Measurements from ENCODE around the gene SBSN. TPM values are rescaled to one million over a fixed set of nuclear protein-coding genes. Genes with fewer than 3 reads are reported as not detected.

The SBSN gene
- total RNA-seq, 1 experiment from 2014 or later: not detected

DNA sequence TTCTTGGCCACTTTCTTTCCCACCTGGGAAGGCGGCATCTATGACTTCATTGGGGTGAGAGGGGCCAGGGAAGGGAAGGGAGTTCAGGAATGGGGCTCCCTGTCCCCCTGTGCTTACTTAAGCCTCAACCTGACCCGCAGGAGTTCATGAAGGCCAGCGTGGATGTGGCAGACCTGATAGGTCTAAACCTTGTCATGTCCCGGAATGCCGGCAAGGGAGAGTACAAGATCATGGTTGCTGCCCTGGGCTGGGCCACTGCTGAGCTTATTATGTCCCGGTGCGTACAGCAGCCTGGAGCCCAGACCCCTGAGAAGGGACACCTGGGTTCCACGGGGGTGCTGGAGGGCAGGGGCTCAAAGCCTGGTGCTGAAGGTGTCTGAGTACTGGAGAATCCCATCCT is 18.4 kb upstream of the SBSN start:
- DNase-seq: no peak
- Mint-ChIP-seq H3K27me3 (ENCODE audit: unreplicated experiment) (no peaks in the 10 kb centered on the region), H3K4me1 (ENCODE audit: low read depth, unreplicated experiment) (peaks cover 28% of the 10 kb centered on the region), H3K9me3 (ENCODE audit: low read depth, unreplicated experiment) (no peaks in the 10 kb centered on the region), H3K27ac (ENCODE audit: unreplicated experiment) (peak overlapping the region; percentile 87), H3K4me3 (ENCODE audit: low read depth, unreplicated experiment) (peak overlapping the region; percentile 96), H3K36me3 (ENCODE audit: insufficient read depth, unreplicated experiment) (peaks cover 58% of the 10 kb centered on the region)
- no peak for TF ChIP-seq CTCF (IDR thresholded peaks at IDR 0.05; ENCODE audit: unreplicated experiment)
- CTCF ChIA-PET: interaction anchor here (1.2 kb wide), 1 partner anchor 36 kb away, joined by 3 read pairs; no protein-coding TSS in a partner anchor
- no TSS peak for BruUV-seq (replicated peaks)
- intact Hi-C loops (cut with micrococcal nuclease; ENCODE audit: unreplicated experiment): loop anchor here (5.0 kb wide), 1 partner anchor 34 kb away; the partner anchor contains the start of gene DMKN

DNA sequence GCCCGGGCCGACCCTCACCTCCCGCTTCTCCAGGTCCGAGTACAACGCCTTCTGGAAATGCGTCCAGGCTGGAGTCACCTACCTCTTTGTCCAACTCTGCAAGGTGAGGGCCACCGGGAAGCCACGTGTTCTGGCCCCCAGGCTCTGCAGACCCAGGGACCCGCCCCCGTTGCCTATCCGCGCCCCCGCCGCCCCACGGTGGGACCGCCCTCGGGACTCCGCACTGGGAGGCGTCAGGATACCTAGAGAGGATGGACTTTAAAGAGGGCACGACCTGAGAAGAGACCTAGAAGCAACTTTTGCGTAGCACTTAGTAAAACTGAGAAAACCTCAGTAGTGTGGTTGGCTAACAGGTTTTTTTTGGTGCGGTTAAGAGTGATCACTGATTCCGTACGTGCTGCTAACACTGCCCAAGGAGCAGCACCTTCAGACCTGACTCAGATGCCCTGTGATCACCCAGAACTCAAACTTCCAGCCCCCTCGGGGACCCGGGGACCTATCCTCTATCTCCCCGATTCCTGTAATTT is 17.8 kb upstream of the SBSN start:
- intact Hi-C loops (cut with micrococcal nuclease; ENCODE audit: unreplicated experiment): loop anchor here (5.0 kb wide), 1 partner anchor 34 kb away; the partner anchor contains the start of gene DMKN
- DNase-seq: peak; percentile 61
- peaks cover 63% of the 10 kb centered on the region for H3K36me3 Mint-ChIP-seq (ENCODE audit: insufficient read depth, unreplicated experiment)
- CTCF ChIA-PET: interaction anchor here (1.2 kb wide), 1 partner anchor 36 kb away, joined by 3 read pairs; no protein-coding TSS in a partner anchor
- TF ChIP-seq CTCF (IDR thresholded peaks at IDR 0.05; ENCODE audit: unreplicated experiment): no peak
- no peaks in the 10 kb centered on the region for H3K27me3 Mint-ChIP-seq (ENCODE audit: unreplicated experiment)
- peak overlapping the region; percentile 87 for H3K27ac Mint-ChIP-seq (ENCODE audit: unreplicated experiment)
- peak overlapping the region; percentile 96 for H3K4me3 Mint-ChIP-seq (ENCODE audit: low read depth, unreplicated experiment)
- no peaks in the 10 kb centered on the region for H3K9me3 Mint-ChIP-seq (ENCODE audit: low read depth, unreplicated experiment)
- H3K4me1 Mint-ChIP-seq (ENCODE audit: low read depth, unreplicated experiment): peaks cover 28% of the 10 kb centered on the region
- TSS peak; percentile 80 for BruUV-seq (replicated peaks)

DNA sequence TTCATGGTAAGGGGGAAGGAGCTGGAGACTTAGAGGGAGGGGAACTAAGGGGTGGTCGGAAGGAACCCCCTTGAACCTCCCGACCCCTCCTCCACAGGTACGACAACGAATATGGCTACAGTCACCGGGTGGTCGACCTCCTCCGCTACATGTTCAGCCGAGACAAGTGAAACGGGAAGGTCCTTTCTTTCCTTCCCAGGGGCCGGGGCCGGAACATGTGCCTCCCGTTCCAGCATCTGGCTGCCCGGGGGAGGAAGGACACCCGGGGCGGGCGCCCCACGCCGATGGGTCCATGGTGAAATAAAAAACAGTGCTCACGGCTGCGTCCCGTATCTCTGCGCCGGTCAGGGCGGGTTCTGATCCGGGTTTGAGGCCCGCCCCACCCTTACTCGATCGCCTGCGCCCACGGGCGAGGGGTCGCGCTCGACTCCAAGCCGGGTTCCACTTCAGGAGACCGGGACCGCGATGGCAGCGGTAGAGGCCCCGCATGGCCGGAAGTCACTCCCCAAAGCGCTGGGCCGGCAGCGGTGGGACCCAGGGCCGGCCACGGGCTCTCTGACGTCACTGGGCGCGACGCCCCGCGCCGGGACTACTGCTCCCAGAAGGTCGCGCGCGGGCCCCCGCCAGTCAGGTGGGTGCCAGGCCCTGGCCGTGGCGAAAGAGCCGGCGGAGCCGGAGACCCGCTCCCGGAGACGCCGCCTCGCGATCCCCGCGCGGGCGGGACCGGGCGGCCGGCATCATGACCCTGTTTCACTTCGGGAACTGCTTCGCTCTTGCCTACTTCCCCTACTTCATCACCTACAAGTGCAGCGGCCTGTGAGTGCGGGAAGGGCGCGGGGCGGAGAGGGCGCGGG is 17.1 kb upstream of the SBSN start, which contains the start of gene TMEM147:
TSS of gene TMEM147 (plus strand) at position 626 of the 854 bp plus-strand sequence. CDS start at position 740, 114 bp downstream.
- CTCF ChIA-PET: no interaction called here

More for the DNA sequence above, 17.1 kb upstream of the SBSN start, which contains the start of gene TMEM147:
- Mint-ChIP-seq H3K4me3 (ENCODE audit: low read depth, unreplicated experiment) (peak within 1 kb of the TSS; percentile 96), H3K9me3 (ENCODE audit: low read depth, unreplicated experiment) (no peaks in the 10 kb centered on the region), H3K4me1 (ENCODE audit: low read depth, unreplicated experiment) (peaks cover 28% of the 10 kb centered on the region), H3K36me3 (ENCODE audit: insufficient read depth, unreplicated experiment) (peaks cover 62% of the 10 kb centered on the region), H3K27ac (ENCODE audit: unreplicated experiment) (peak within 1 kb of the TSS; percentile 87), H3K27me3 (ENCODE audit: unreplicated experiment) (no peaks in the 10 kb centered on the region)
- intact Hi-C loops (cut with micrococcal nuclease; ENCODE audit: unreplicated experiment): loop anchor here (5.0 kb wide), 1 partner anchor 33 kb away; the partner anchor contains the start of gene DMKN
- DNase-seq: peak; percentile 98
- TSS peak; percentile 81 for BruUV-seq (replicated peaks)
- no peak for TF ChIP-seq CTCF (IDR thresholded peaks at IDR 0.05; ENCODE audit: unreplicated experiment)

Data from Calu3 (cell line).